GM18508 (cell line): ENCODE data around the gene RRAGD.
"Not testable (repeated sequence)": the region's sequence is repeated elsewhere in the genome, so short reads cannot be mapped to it uniquely, and the experiment has no call there.

ENCODE experiments used
- ATAC-seq: cut with Tn5 transposase; IDR thresholded peaks from one replicate; pipeline ENCODE4 v1.9.1; 2021; ENCODE audit warnings: moderate number of reproducible peaks; ENCODE audit not compliant: insufficient read depth, unreplicated experiment

Gene RRAGD

DNA sequence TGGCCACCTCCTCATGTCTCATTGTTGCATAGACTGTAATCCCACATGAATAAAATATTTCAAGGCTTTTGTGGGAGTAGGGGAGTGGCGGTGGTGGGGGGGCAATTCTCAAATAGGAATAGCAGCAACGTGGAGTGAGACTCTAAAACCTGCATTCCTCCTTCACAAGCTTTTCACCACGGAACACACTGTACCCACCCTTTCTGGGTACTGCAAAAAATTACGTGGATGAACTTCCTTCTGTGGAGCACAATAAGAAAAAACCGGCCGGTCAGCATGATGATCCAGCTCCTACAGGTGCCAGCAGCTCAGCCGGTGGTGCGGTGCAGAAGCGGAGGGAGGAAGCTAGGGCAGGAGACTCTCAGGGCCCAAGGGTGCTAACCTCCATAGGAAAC is 930 bp upstream of the RRAGD start:
- no peak for ATAC-seq

DNA sequence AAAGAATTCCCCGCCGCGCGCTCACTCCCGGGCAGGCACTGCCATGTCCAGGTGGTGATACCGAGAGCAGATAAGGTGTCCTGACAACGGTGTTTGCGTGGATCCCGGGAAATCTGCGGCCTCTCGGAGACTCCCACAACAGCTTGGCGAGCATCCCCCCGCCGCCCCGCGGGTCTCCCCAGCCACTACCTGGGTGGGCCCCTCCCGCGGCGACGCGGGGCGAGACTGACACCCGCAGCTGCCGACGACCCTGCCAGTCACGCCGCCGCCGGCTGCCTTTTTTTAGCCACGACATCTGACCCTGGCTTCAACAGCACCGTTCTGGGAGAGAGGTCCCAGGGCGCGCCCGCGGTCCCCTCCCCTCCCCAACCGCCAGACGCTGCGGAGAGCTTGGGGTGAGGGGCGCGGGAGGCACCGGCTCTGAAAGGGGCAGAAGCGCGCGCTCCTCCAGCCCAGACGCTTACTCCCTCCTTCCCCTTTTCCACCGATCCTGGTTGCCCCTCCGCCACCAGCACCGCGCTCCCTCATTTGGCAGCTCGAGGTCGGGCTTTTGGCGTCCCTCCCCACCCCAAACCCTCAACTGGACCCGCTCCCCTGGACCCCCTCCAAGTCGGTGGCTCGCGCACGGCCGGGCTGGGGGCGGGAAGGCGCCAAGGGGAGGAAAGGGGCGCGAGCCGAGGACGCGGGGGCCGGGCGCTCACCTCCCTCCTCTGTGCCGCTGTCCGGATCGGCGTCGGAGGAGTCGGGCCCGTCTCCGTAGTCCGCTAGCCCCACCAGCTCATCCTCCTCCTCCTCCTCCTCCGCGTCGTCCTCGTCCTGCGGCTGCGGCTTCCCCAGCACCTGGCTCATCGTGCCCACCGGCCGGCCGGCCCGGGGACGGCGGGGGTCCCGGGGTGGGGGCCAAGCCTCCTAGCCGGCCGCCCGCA is 665 bp downstream of the RRAGD start:
- peak; percentile 18 for ATAC-seq

DNA sequence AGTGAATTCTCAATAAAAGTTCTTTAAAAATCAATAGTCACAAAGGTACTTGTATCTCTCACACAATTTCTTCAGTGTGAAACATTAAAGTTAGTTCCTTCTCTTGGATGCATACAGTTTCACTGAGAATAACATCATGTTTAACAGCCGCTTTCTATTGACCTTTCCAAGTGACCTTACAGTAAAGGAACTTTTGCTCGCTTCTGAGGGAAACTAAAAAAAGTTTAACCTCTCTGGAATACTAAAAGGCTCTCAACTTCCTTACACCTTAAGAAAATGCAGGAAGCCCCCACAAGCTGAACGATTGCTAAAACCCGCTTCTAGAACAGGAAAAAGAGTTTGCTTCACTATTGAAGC is 1.3 kb downstream of the RRAGD start:
- no peak for ATAC-seq

DNA sequence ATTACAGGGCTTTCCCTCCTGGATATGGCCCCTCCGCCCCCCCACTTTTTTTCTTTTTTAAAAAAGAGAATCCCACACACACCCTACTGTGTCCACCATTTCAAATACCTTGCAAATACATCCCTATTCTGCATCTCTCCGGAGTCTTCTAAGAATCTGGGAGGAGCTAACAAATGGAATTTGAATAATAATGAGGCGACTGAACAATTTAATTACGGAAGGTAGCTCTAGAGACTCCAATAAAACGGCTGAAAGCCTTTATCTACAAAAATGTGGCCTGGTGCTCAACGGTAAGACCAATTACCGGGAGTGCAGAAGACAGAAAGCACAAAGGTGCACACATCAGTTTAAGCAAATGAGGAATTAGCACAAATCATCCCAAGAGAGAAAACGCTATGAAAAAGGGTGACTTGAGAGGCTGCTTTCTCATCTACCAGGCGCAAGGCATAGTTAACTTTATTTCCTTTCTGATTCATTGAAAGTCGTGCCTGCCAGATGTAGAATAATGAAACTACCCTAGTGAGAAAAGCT is 1.8 kb downstream of the RRAGD start:
- ATAC-seq = no peak

DNA sequence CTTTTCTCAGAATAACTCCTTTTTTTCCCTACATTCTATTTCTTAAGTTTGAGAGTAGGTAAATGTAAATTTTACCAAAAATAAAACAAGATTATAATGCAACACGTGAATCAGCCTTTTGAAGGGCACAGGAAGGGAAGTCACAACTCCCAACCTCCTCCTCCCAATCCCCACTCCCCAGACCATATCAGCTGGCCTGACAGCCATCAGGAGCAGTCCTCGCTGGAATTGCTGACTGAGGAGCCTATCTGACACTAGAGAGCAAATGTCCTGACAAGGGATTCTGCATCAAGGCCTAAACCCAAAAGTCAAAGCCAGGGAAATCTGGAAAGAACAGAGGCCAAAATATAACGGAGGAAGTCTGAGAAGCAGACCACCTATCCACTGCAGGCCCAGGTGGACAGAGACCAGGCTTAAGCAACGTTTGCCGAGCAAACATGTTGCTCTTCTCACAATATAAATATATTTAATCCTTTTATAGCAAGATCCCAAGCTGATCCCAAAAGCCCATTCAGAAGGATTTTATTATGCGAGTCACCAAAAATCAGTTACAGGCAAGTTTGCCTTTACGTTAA is 2.5 kb downstream of the RRAGD start:
- ATAC-seq = no peak

DNA sequence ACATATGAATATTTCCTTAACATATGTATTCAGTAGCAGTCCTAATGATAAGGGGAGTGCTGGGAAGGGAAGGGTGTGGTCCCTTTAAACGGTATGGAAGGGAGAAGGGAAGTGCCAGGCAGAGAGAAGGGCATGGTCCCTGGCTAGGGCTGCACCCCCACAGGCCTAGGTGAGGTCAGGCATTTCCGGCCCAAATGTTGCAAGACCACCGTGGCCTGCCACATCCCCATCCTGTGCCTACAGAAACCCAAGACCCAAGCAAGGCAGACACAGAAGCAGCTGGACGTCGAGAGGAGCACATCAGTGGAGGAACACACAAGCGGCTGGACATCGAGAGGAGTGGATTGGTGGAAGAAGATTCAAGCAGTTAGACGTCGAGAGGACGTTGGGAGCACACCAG is 5.9 kb downstream of the RRAGD start:
- ATAC-seq = no peak

DNA sequence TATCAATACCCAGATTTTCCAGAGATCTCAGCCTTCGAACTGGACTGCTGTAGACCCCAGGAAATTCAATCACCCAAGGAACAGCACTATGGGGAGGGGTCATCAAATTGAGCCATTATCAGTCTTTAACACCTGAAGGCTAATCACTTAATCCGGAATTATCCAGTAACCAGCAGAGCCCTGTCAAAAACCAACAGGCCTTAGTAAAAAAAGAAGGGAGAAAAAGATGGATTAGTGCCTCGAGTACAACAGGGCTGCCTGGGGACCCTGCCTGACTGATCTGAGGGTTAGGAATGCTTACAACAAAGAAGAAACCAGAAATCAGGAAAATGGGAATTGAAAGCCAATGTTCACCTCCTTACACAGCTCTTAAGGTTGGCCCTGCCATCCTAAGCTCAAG is 7.6 kb downstream of the RRAGD start:
- no peak for ATAC-seq

DNA sequence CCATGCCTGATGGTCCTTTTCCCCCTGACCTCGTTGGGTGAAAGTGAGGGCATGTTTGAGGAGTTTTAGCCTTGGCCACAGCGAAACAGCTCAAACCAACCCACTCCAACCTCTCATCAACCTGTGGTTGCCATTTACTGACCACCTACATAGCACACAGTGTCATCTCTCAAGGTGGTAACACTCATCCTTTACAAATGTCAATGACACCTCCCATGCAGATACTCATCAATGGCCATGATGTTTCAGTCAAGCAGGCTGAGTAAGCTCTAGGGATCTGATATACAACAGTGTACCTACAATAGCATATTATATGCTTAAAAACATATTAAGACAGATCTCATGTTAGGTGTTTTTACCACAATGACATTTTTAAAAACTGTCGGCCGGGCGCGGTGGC is 9.3 kb downstream of the RRAGD start:
- ATAC-seq = no peak

DNA sequence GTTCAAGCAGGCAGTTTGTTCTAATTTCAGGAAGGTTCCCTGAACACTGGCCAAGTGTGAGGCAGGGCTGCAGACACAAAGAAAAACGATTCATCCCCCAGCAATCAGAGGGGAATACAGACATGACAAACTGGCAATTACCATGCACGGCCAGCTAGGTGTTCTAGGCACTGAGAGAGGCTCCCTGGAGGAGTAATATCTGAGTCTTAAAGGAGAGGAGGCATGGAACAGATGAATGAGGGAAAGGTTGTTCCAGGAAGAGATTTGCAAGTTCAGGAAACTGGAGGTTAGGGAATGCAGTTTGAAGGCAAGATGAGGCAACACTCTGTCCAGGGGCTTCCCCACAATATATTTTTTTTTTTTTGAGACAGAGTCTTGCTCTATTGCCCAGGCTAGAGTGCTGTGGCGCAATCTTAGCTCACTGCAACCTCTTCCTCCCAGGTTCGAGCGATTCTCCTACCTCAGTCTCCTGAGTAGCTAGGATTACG is 11.1 kb downstream of the RRAGD start:
- ATAC-seq = no peak

DNA sequence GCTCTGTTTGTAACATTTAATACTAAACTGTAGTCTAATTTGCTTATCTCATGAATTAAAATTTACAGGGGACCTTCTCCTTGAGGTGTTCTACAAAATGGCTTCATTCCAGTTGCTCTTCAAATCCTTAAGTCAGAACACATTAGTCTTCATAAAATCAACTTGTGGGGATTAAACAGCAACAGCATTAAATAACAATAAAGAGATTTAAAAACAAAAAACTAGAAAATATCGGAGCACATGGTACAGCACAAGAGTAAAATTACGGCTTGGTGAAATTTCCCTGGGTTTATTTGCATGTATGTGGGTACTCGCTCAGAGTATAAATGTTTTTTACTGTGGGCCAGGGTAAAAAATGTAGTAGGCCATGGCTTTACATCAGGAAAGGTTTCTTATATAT is 12.0 kb downstream of the RRAGD start:
- ATAC-seq = no peak

DNA sequence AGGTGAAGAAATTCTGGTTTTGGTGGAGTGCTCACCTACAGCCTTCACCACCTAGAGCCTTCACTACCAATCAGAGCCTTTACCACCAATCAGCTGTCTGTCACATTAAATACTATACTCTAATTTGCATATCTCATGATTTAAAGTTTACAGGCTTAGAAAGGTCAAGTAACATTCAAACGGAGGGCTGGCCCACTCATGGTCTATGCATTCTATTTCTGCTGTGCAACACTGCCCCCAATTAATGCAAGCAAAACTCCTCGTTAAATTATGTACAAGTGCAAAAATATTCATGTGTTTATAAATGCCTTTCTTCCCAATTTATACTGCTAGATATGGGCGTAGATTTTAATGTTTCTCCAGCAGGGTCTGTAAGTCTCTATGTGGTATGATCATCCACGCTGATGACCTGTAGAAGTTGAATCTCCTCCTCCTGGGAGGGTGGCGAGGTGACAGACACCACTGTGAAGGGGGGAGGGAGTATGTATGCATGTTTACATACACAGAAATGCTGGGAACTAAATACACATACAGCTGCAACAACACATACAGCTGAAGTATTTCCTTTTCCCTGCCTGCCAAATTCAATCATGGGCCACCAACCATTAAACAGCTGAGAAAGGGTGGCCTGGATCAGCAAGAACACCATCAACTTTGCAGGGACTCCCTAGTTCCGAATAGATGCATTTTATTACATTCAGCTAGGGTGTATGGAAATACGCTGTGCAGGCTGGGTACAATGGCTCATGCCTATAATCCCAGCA is 13.1 kb downstream of the RRAGD start:
- ATAC-seq = no peak

DNA sequence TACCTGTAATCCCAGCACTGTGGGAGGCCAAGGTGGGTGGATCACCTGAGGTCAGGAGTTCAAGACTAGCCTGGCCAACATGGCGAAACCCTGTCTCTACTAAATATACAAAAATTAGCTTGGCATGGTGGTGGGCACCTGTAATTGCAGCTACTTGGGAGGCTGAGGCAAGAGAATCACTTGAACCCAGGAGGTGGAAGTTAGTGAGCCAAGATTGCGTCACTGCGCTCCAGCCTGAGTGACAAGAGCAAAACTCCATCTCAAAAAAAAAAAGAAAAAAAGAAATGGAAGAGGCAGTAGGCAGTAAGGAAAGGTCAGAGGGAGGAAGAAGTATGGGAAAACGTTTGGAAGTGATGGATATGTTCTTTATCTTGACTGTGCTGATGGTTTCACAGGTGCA is 14.2 kb downstream of the RRAGD start:
- ATAC-seq = not testable (repeated sequence)

DNA sequence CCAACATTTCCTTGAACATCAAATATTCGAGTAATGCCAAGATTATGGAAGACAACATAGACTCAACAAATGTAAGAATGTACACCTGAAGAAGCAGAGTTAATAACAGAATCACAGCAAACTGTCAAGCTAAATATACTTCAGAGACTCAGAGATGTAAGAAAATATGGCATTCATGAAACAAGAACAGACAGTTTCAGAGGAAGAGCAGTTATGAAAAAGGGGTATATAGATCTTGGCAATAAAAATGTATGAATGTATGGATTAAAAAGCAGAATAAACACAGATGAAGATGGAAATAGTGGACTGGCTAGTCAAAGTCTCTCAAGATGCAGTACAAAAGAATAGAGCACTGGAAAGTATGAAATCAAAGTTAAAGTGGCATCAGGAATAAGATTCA is 18.4 kb downstream of the RRAGD start:
- ATAC-seq = no peak

DNA sequence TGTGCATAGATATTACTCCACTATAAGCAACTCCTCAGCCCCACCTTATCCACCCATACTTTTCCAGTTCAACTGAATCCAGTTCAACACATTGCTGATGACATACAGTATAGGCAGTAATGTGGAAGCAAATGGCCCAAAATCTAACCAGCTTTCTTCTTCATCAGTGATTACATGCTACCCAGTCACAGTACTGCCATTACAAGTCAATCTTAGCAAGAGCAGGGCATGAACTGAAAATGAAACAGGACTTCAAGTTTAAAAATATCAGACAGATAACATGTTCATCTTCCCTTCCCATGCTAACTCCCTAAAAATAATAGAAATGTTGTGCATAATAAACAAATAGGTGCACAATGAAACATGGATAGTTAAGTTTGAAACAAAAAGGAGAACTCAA is 19.2 kb downstream of the RRAGD start:
- ATAC-seq = no peak

DNA sequence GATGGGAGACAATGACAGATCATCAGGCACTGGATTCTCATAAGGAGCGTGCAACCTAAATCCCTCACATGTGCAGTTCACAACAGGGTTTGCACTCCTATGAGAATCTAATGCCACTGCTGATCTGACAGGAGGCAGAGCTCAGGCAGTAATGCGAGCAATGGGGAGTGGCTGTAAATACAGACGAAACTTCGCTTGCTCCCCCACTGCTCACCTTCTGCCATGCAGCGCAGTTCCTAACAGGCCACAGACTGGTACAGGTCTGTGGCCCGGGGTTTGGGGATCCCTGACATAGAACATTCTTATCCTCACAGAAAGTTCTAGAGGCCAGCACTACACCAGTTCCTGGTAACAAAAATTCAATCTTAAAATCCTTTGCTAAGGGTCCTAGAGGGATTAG is 23.2 kb downstream of the RRAGD start:
- ATAC-seq = no peak

DNA sequence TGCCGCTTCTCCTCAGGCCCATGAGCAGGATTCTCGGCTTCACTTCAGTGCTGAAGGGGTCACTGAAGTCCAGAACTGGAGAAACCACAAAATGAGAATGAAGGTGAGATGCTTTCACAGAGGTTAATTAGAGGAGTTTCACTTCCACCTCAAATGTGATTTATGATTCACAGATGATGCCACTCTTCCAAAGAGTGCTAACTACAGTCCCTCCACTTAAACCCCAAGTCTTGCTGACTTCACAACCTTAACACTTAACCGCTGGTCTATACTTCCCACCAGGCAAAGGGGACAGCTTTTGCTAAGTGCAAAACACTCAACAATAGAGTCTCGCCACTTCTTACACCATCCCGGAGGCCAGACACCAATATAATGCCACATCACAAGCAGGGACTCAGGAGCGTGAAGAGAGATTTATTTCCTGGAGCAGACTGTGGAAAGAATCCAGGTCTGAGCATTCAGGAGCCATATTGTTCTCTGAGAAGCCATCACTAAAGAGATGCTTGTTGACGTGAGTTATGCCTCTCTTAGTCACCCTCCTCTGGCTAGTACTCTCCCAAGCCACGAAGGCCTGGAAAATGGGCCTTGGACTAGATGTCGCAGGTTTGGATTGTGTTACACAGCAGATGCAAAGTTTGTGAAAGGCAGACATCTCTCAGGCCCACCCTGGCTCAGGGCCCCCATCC is 24.4 kb downstream of the RRAGD start:
- peak; percentile 95 for ATAC-seq

DNA sequence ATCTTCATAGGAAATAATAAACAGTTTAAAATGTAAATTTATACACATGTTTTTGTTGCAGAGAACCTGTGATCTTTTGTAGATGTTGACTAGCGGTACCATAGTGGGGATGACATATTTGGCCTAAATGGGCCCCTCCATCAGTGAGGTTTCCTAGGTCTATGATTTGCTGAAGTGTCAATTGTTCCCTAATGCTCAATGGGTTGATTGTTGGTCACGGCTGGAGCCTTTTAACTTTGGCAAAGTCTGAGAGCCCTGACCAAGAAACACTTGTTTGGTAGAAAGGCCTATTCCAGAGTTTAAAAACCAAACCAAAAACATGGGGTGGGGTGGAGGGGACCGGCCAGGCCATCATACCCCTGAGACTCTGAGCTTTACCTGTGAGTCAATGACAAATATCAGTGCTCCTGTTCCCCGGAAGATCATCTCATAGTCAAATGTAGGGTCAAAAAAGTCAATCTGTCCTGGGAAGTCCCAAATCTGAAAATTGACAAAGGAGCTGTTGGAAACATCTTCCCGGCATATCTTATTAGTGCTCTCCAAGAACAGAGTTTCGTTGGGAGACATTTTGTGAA is 25.1 kb downstream of the RRAGD start:
- peak; percentile 5 for ATAC-seq

DNA sequence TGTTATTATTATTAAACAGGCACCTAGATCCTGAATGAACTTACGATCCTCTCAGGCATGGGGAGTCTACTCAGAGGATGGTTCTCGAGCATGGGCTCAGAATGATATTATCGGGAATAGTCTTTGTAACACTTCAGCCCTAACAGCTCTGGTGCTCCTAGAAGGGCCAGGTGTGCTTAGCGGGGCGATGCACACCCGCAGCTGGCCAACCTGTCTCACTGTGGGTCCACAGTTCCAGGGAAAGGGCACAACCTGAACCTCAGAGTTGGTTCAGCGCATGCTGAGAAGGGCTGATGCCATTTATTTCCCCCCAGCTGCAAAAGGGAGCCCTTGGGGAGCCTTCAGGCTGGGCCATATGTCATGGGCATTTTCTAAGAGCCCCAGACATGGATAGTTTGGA is 26.2 kb downstream of the RRAGD start:
- ATAC-seq = no peak

DNA sequence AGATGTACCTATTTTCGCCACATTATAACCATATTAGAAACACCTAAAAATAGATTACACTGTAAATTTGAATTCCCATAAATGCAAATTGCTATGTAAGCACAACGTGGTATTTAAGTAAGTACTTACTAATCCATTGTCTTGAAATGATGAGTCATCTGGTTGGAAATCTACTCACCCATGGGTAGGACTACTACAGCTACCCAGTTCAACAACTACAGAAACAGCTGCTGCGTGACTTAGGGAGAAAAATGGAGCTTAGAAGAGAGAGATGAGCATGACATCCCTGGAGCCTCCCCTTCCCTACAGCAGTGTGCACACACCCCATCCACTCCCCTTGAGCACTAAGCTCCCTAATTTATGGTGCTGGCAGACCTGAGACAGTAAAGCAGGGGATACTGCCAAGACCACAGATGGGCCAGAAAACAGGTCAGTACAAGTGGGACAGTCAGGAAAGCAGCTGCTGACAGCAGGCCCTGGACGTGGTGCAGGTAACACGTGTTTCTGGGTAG is 26.9 kb downstream of the RRAGD start:
- no peak for ATAC-seq

DNA sequence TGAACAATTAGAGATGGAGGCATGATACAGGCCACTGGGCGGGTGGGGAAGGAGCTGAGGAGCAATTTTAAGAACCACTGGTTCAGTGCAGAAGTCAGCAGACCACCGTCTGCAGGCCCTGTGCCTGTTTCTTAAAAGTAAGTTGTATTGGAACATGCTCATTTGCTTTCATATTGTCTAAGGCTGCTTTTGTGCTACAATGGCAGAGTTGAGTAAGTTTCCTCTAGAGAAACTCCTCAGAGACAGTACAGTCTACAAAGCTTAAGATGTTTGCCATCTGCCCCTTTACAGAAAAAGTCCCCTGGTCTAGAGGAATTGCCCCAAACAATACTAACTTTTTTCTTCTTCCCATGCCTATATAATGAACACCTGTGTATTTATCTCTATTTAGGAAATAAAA is 31.0 kb downstream of the RRAGD start:
- ATAC-seq = no peak
